Sigmoid colon (tissue), 7 donors: Measurements from ENCODE around the gene HHIPL1. TPM values are rescaled to one million over a fixed set of nuclear protein-coding genes. Genes with fewer than 3 reads are reported as not detected.

Source experiments
- DNase-seq: peaks from one replicate; pipeline ENCODE4 v3.0.0-alpha.2; 2019
- H3K27ac ChIP-seq, 4 donors: fragments of 200-600 bp; sonication (generic); one replicate each; pipeline ENCODE4 v1.5.1; 2016 to 2019; ENCODE audit warnings: mild to moderate bottlenecking in 1 of 4
- H3K27me3 ChIP-seq, 3 donors: fragments of 200-600 bp; sonication (generic); one replicate each; pipeline ENCODE4 v1.5.1; 2019; ENCODE audit warnings: mild to moderate bottlenecking in 1 of 3
- H3K36me3 ChIP-seq, 4 donors: fragments of 200-600 bp; sonication (generic); one replicate each; pipeline ENCODE4 v1.5.1; 2016 to 2019
- H3K4me1 ChIP-seq, 4 donors: fragments of 200-600 bp; sonication (generic); one replicate each; pipeline ENCODE4 v1.5.1; 2017 to 2019
- H3K4me3 ChIP-seq, 4 donors: fragments of 200-600 bp; sonication (generic); one replicate each; pipeline ENCODE4 v1.5.1; 2017 to 2019; ENCODE audit warnings: mild to moderate bottlenecking in 2 of 4, moderate library complexity in 1 of 4
- H3K9me3 ChIP-seq, 4 donors: fragments of 200-600 bp in 3 of 4; sonication (generic) in 3 of 4; one replicate each; pipeline versions ENCODE4 v1.5.1 to v1.6.1; 2013 to 2019
- EP300 ChIP-seq, 4 donors: sonication (generic); formaldehyde crosslinking; IDR thresholded peaks; one replicate each; pipeline ENCODE4 v1.6.1; 2017; ENCODE audit warnings: antibody characterized with exemption in 4 of 4
- POLR2A ChIP-seq, 2 donors: fragments of 450-650 bp; IDR thresholded peaks; one replicate each; pipeline ENCODE4 v1.6.1; 2016; ENCODE audit warnings: antibody characterized with exemption in 2 of 2, mild to moderate bottlenecking in 2 of 2, moderate library complexity in 2 of 2
- POLR2AphosphoS5 ChIP-seq, 4 donors: sonication (generic); formaldehyde crosslinking; IDR thresholded peaks; one replicate each; pipeline ENCODE4 v1.6.1; 2017; ENCODE audit warnings: antibody characterized with exemption in 4 of 4
- WGBS, 2 donors: extraction: QIAGEN DNeasy Blood & Tissue Kit; methylation state at CpG; one replicate each; pipeline ENCODE4 v1.1.7; 2013; 5-methylcytosine and 5-hydroxymethylcytosine counted together
- intact Hi-C: fragments of 100-400 bp; cut with DNase I; formaldehyde crosslinking; loops from one replicate; pipeline ENCODE4 v1.15.1; 2023
- polyA plus RNA-seq, 3 donors: library from polyadenylated mRNA; stranded (reverse); fragments of 200-250 nt; gene quantifications; one replicate each; pipeline ENCODE4 v1.2.3, GENCODE V29; 2013
- total RNA-seq, 4 donors: library from RNA; depleted of rRNA; stranded (reverse); fragments of >200 nt; gene quantifications; one replicate each; pipeline ENCODE4 v1.1.0, GENCODE V29; 2016
- TF ChIP-seq, protein P1 (sequence below), 4 experiments: fragments of 450-650 bp in 3 of 4; fragments of 200-600 bp in 1 of 4; IDR thresholded peaks; one replicate each; pipeline ENCODE4 v1.5.1; 2016 to 2019; ENCODE audit warnings: antibody characterized with exemption in 4 of 4, mild to moderate bottlenecking in 3 of 4, moderate library complexity in 2 of 4
- donor health status: healthy with polysubstance abuse.
- donor health status: Bipolar disorder and iron deficiency.
- donor health status: healthy.

HHIPL1 gene
- total and polyA plus RNA-seq, 7 donors = 0.80 to 10.8 (median 4.3) TPM; not detected in 2

DNA sequence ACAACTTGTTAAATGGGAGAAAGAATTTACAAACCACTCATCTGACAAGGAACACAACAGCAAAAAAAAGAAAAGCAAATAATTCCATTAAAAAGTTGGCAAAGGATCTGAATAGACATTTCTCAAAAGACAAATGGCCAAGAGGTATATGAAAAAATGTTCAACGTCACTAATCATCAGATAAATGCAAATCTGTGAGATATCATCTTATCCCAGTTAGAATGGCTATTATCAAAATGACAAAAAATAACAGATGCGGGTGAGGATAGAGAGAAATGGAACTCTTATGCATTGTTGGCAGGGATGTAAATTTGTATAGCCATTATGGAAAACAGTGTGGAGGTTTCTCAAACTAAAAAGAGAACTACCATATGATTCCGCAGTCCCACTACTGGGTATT is 69.0 kb downstream of the HHIPL1 start:
- Histone ChIP-seq H3K36me3 (no peaks in the 10 kb centered on the region), H3K27ac (no peak overlapping the region), H3K4me3 (no peak overlapping the region), H3K9me3 (no peaks in the 10 kb centered on the region), H3K27me3 (no peaks in the 10 kb centered on the region), H3K4me1 (no peaks in the 10 kb centered on the region)
- TF ChIP-seq, protein P1, sequence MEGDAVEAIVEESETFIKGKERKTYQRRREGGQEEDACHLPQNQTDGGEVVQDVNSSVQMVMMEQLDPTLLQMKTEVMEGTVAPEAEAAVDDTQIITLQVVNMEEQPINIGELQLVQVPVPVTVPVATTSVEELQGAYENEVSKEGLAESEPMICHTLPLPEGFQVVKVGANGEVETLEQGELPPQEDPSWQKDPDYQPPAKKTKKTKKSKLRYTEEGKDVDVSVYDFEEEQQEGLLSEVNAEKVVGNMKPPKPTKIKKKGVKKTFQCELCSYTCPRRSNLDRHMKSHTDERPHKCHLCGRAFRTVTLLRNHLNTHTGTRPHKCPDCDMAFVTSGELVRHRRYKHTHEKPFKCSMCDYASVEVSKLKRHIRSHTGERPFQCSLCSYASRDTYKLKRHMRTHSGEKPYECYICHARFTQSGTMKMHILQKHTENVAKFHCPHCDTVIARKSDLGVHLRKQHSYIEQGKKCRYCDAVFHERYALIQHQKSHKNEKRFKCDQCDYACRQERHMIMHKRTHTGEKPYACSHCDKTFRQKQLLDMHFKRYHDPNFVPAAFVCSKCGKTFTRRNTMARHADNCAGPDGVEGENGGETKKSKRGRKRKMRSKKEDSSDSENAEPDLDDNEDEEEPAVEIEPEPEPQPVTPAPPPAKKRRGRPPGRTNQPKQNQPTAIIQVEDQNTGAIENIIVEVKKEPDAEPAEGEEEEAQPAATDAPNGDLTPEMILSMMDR (IDR thresholded peaks at IDR 0.05) = no peak
- TF ChIP-seq POLR2AphosphoS5 (IDR thresholded peaks at IDR 0.05) (no peak), EP300 (IDR thresholded peaks at IDR 0.05) (no peak), POLR2A (IDR thresholded peaks at IDR 0.05) (no peak)
- WGBS, 2 donors = 89 to 91% methylated on average over 3 of the region's 3 CpGs
- DNase-seq = no peak
- intact Hi-C loops = no loop called here

DNA sequence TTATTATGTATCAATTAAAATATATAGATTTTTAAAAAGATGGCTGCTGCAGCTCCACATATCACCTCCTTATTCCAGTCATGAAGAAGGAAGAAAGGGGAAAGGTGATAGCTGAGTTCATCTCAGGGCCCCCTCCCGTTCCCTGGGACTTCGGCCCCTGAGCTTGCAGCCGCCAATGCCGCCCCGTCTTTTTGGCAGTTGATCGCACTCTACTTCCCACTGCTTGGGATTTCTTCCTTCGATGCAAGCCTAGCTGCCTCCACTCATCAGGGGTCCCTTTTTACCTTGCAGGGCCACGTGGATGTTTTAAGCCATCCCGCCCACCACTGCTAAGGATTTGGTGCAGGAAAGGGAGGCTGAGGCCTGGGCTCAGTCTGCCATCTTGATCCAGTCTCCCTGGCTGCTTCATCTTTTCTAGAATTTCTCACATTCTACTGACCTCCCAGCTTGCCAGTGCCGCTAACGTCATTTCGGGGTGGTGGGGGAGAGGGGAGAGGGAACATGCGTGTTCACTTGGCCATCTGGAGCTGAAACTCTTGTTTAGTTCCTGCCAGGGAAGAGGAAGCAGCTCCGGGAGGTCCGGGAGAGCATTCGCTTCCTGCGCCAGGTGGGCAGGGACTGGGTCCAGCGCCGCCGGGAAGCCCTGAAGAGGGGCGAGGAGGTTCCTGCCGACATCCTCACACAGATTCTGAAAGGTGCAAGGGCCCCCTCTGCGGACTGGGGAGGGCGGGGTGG is 70.5 kb downstream of the HHIPL1 start:
- H3K27me3 ChIP-seq = no peaks in the 10 kb centered on the region
- H3K27ac ChIP-seq = no peak overlapping the region
- TF ChIP-seq EP300 (IDR thresholded peaks at IDR 0.05) = no peak
- TF ChIP-seq, protein P1 (IDR thresholded peaks at IDR 0.05) = no peak
- no peak overlapping the region for H3K4me3 ChIP-seq
- WGBS, 2 donors = 69 to 73% methylated on average over 24 of the region's 24 CpGs
- no peaks in the 10 kb centered on the region for H3K9me3 ChIP-seq
- H3K36me3 ChIP-seq = no peaks in the 10 kb centered on the region
- no peaks in the 10 kb centered on the region for H3K4me1 ChIP-seq
- no peak for DNase-seq
- intact Hi-C loops = no loop called here

DNA sequence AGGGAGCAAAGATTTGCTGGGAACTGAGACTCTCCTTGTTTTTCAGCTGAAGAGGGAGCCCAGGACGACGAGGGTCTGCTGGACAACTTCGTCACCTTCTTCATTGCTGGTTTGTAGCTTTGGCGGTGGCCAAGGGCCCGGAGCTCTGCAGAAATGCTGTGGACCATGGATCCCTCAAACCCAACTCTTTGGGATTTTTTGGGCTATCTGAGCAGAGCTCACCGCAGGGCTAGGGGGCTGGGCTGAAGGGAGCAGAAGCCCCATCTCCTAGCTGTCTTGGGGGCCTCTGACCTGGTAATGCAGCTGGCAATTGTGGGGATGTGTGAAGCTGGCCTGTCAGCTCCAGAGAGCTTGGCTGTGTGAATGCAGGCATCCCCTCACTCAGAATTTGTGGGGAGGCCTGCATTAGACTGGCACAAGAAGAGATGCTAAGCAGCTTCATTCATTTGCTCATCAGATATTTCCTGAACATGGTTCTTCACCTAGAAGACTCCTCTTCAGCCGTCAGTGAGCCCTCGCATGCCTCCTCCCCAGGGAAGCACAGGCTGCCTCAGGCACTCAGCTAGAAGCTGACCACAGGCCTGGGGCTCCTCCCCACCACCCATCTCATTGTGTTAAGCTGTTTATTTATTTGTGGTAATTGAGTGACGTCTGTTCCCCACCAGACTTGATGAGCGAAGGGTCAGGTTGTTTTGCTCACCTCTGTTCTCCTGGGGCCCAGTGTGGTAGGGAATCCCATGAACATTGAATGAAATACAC is 71.3 kb downstream of the HHIPL1 start:
- DNase-seq = no peak

DNA sequence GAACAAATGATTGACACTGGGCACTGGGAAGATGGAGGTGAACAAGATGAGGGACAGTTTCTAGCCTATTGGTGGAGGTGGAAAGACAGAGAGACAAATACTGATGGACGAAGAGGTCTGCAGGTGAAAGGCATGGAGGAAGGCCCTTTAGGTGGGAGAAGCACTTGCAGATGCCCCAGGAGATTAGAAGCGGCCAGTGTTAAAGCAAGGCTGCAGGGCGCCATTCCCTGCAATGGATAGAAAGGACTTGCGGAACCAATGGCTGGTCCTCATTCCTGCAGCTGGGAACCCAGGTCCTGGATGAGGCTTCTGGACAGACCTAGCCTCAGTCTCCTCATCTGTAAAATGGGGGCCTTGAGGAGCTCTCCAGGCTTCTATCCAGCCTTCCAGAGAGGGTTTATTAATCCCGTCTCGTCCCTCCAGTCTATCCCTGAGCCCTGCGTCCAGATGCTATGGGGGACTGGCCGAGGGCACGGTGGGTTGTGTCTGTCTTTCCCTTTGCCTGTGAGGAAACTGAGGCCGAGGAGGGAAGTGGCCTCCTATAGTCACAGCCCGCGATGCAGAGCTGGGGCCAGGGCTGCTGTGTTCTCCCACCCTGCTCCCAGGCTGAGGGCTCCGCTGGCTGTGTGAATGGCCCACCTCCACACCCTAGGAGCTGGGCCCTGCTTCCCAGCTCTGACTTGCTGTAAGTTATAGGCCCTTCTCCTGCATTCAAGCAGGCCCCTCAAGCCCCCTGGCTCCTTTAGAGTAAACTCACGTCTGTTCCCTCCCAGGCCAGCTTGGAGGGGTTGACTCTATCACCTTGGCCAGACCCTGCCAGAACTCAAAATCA is 72.1 kb downstream of the HHIPL1 start:
- H3K27me3 ChIP-seq = no peaks in the 10 kb centered on the region
- no peak for DNase-seq
- no peak for TF ChIP-seq POLR2AphosphoS5 (IDR thresholded peaks at IDR 0.05)
- TF ChIP-seq, protein P1 (IDR thresholded peaks at IDR 0.05) = no peak
- no peak for TF ChIP-seq EP300 (IDR thresholded peaks at IDR 0.05)
- no peak for TF ChIP-seq POLR2A (IDR thresholded peaks at IDR 0.05)
- no peak overlapping the region for H3K4me3 ChIP-seq
- no peaks in the 10 kb centered on the region for H3K9me3 ChIP-seq
- WGBS, 2 donors = 88 to 92% methylated on average over 14 of the region's 14 CpGs
- intact Hi-C loops = no loop called here
- no peak overlapping the region for H3K27ac ChIP-seq
- no peaks in the 10 kb centered on the region for H3K36me3 ChIP-seq
- H3K4me1 ChIP-seq = no peaks in the 10 kb centered on the region

More for the DNA sequence above, 71.3 kb downstream of the HHIPL1 start:
- Histone ChIP-seq H3K27me3 (no peaks in the 10 kb centered on the region), H3K4me3 (no peak overlapping the region), H3K4me1 (no peaks in the 10 kb centered on the region), H3K9me3 (no peaks in the 10 kb centered on the region), H3K36me3 (no peaks in the 10 kb centered on the region), H3K27ac (no peak overlapping the region)
- intact Hi-C loops = no loop called here
- 69 to 84% methylated on average over 10 of the region's 10 CpGs for WGBS, 2 donors
- TF ChIP-seq POLR2A (IDR thresholded peaks at IDR 0.05) (no peak), EP300 (IDR thresholded peaks at IDR 0.05) (no peak), POLR2AphosphoS5 (IDR thresholded peaks at IDR 0.05) (no peak)
- TF ChIP-seq, protein P1 (IDR thresholded peaks at IDR 0.05) = no peak
